Loucy (cell line): ENCODE data around the gene ATP11A.

Experiments used
- CTCF ChIP-seq: fragments of 200-600 bp; sonication (generic); conservative IDR thresholded peaks from 2 replicates; pipeline ENCODE4 v1.5.1; 2014; ENCODE audit warnings: mild to moderate bottlenecking, antibody characterized with exemption, low read length
- EZH2phosphoT487 ChIP-seq: fragments of 200-600 bp; IDR thresholded peaks from 2 replicates; pipeline ENCODE4 v1.6.1; 2018; ENCODE audit warnings: antibody characterized with exemption, mild to moderate bottlenecking, moderate library complexity, borderline replicate concordance

- no peak for TF ChIP-seq CTCF
- TF ChIP-seq EZH2phosphoT487: no peak
Observed at GRCh38 chr13:112747256-112747655, 57.4 kb downstream of the ATP11A start.
